ENCODE measurements around the gene APLNR.
A peak's percentile ranks its signal among the peaks of the same experiment; 100 is the strongest.

Gene APLNR

GRCh38 chr11:57233702-57234101 lies 3.3 kb downstream of the APLNR start:
- Histone ChIP-seq H3K9me3 (ENCODE audit: control insufficient read depth, low read length) (no peaks in the 10 kb centered on the region), H3K27ac (ENCODE audit: low read depth, low read length, severe bottlenecking) (no peak overlapping the region), H3K4me1 (ENCODE audit: control insufficient read depth, insufficient read depth, low read length, poor library complexity, severe bottlenecking) (peaks cover 47% of the 10 kb centered on the region), H3K4me3 (ENCODE audit: extremely low read depth, insufficient read depth, low read length, poor library complexity, severe bottlenecking) (peak overlapping the region; percentile 54), H3K36me3 (ENCODE audit: control insufficient read depth, insufficient read depth, low read length) (peaks cover 8% of the 10 kb centered on the region)
- 74 to 95% methylated on average over 3 to 5 of the region's 5 CpGs for WGBS, 2 experiments (ENCODE audit: insufficient coverage in 2 of 2)

DNA sequence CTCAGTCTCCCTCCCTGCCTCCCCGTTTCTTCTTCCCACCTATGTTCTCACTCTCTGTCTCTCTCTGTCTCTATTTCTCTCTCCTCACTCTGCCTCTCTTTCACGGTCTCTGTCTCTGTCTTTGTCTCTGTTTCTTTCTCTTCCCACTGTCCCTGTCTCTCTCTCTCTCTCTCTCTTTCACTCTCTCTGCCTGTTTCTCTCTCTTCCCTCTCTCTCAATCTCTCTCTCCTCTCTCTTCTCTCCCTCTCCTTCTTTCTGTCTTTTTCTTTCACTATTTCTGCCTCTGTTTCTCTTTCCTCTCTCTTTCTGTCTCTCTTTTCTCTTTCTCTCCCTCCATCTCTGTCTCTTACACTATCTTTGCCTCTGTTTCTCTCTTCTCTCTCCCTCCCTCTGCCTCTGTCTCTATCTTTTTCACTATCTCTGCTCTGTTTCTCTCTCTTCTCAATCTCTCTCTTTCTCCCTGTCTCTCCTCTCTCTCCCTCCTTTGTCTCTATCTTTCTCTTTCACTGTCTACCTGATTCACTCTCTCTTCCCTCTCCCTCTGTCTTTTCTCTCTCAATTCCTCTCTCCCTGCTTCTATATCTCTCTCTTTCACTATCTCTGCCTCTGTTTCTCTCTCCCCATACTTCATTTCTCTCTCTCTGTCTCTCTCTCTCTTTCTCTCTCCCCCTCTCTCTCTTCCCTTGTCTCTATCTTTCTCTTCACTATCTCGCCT lies 5.4 kb downstream of the APLNR start:
- Histone ChIP-seq H3K4me1 (ENCODE audit: control insufficient read depth, insufficient read depth, low read length, poor library complexity, severe bottlenecking) (peaks cover 37% of the 10 kb centered on the region), H3K9me3 (ENCODE audit: control insufficient read depth, low read length) (no peaks in the 10 kb centered on the region), H3K27ac (ENCODE audit: low read depth, low read length, severe bottlenecking) (peak overlapping the region; percentile 75), H3K4me3 (ENCODE audit: extremely low read depth, insufficient read depth, low read length, poor library complexity, severe bottlenecking) (peak overlapping the region; percentile 5), H3K36me3 (ENCODE audit: control insufficient read depth, insufficient read depth, low read length) (peaks cover 8% of the 10 kb centered on the region)
- 65 to 66% methylated on average over 2 to 3 of the region's 3 CpGs for WGBS, 2 experiments (ENCODE audit: insufficient coverage in 2 of 2)

GRCh38 chr11:57230791-57231538 lies 6.1 kb downstream of the APLNR start:
- Histone ChIP-seq H3K27ac (ENCODE audit: low read depth, low read length, severe bottlenecking) (peak overlapping the region; percentile 75), H3K4me3 (ENCODE audit: extremely low read depth, insufficient read depth, low read length, poor library complexity, severe bottlenecking) (no peak overlapping the region), H3K4me1 (ENCODE audit: control insufficient read depth, insufficient read depth, low read length, poor library complexity, severe bottlenecking) (peaks cover 35% of the 10 kb centered on the region), H3K36me3 (ENCODE audit: control insufficient read depth, insufficient read depth, low read length) (peaks cover 8% of the 10 kb centered on the region), H3K9me3 (ENCODE audit: control insufficient read depth, low read length) (no peaks in the 10 kb centered on the region)
- WGBS, 2 experiments (ENCODE audit: insufficient coverage in 2 of 2): 34 to 57% methylated on average over 10 to 14 of the region's 18 CpGs

DNA sequence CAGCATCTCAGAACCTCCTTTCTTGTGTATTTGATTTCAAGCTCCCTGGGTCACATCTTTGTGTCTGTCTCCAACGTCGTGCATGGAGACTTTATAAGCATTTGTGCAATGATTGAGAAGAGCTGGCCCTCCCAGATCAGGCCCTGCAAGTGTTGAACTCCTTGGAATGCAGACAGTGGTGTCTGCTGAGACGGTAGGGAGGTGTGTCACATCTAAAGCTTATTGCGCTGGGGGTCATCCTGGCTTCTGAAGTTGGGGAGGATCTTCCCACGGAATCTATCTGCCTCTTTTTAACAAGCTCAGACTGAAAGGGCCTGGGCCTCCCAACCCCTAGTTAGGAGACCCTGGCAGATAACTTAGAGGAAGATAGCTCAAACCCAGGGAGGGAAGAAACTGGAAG lies 6.7 kb downstream of the APLNR start:
- peaks cover 4% of the 10 kb centered on the region for H3K9me3 ChIP-seq (ENCODE audit: control insufficient read depth, low read length)
- H3K4me3 ChIP-seq (ENCODE audit: extremely low read depth, insufficient read depth, low read length, poor library complexity, severe bottlenecking): no peak overlapping the region
- WGBS, 2 experiments (ENCODE audit: insufficient coverage in 2 of 2): 20 to 90% methylated on average over 1 to 2 of the region's 5 CpGs
- H3K27ac ChIP-seq (ENCODE audit: low read depth, low read length, severe bottlenecking): peak overlapping the region; percentile 75
- H3K4me1 ChIP-seq (ENCODE audit: control insufficient read depth, insufficient read depth, low read length, poor library complexity, severe bottlenecking): peaks cover 35% of the 10 kb centered on the region
- H3K36me3 ChIP-seq (ENCODE audit: control insufficient read depth, insufficient read depth, low read length): peaks cover 8% of the 10 kb centered on the region

DNA sequence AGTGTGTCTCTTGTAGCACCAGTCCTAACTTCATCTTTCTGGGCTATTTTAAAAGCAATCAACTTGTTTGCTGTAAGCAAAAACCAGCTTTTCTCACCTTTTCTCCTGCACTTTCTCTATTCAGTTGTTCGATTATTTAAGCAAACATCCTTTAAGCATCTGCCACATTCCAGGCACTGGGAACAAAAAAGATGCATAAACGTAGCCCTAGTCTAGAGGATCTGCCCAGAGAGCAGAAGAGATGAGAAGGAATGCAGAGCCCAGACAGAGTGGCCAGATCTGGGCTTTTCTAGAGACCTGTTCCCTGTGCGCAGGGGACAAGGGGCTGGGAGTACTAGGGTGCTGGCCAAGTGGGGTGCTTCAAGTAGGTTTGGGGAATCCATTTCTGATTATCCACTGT lies 8.4 kb downstream of the APLNR start:
- Histone ChIP-seq H3K36me3 (ENCODE audit: control insufficient read depth, insufficient read depth, low read length) (no peaks in the 10 kb centered on the region), H3K4me1 (ENCODE audit: control insufficient read depth, insufficient read depth, low read length, poor library complexity, severe bottlenecking) (peaks cover 33% of the 10 kb centered on the region), H3K27ac (ENCODE audit: low read depth, low read length, severe bottlenecking) (no peak overlapping the region), H3K4me3 (ENCODE audit: extremely low read depth, insufficient read depth, low read length, poor library complexity, severe bottlenecking) (no peak overlapping the region), H3K9me3 (ENCODE audit: control insufficient read depth, low read length) (peaks cover 4% of the 10 kb centered on the region)
- 91% methylated on average over 1 of the region's 3 CpGs; no CpG with 5 or more reads in 1 of the 2 experiments for WGBS, 2 experiments (ENCODE audit: insufficient coverage in 2 of 2)

- H3K9me3 ChIP-seq (ENCODE audit: control insufficient read depth, low read length): peaks cover 4% of the 10 kb centered on the region
- H3K4me1 ChIP-seq (ENCODE audit: control insufficient read depth, insufficient read depth, low read length, poor library complexity, severe bottlenecking): peaks cover 43% of the 10 kb centered on the region
- no peak overlapping the region for H3K4me3 ChIP-seq (ENCODE audit: extremely low read depth, insufficient read depth, low read length, poor library complexity, severe bottlenecking)
- H3K36me3 ChIP-seq (ENCODE audit: control insufficient read depth, insufficient read depth, low read length): no peaks in the 10 kb centered on the region
- H3K27ac ChIP-seq (ENCODE audit: low read depth, low read length, severe bottlenecking): peak overlapping the region; percentile 58
Observed at GRCh38 chr11:57224537-57224936, 12.5 kb downstream of the APLNR start.

GRCh38 chr11:57224128-57224527 lies 12.9 kb downstream of the APLNR start:
- H3K4me3 ChIP-seq (ENCODE audit: extremely low read depth, insufficient read depth, low read length, poor library complexity, severe bottlenecking): no peak overlapping the region
- H3K36me3 ChIP-seq (ENCODE audit: control insufficient read depth, insufficient read depth, low read length): no peaks in the 10 kb centered on the region
- H3K9me3 ChIP-seq (ENCODE audit: control insufficient read depth, low read length): peaks cover 4% of the 10 kb centered on the region
- peaks cover 45% of the 10 kb centered on the region for H3K4me1 ChIP-seq (ENCODE audit: control insufficient read depth, insufficient read depth, low read length, poor library complexity, severe bottlenecking)
- peak overlapping the region; percentile 58 for H3K27ac ChIP-seq (ENCODE audit: low read depth, low read length, severe bottlenecking)
- WGBS, 2 experiments (ENCODE audit: insufficient coverage in 2 of 2): 63 to 88% methylated on average over 1 to 2 of the region's 2 CpGs

- Histone ChIP-seq H3K27ac (ENCODE audit: low read depth, low read length, severe bottlenecking) (peak overlapping the region; percentile 58), H3K4me3 (ENCODE audit: extremely low read depth, insufficient read depth, low read length, poor library complexity, severe bottlenecking) (no peak overlapping the region), H3K36me3 (ENCODE audit: control insufficient read depth, insufficient read depth, low read length) (no peaks in the 10 kb centered on the region), H3K4me1 (ENCODE audit: control insufficient read depth, insufficient read depth, low read length, poor library complexity, severe bottlenecking) (peaks cover 46% of the 10 kb centered on the region), H3K9me3 (ENCODE audit: control insufficient read depth, low read length) (peaks cover 4% of the 10 kb centered on the region)
- 95 to 100% methylated on average over 1 to 3 of the region's 3 CpGs for WGBS, 2 experiments (ENCODE audit: insufficient coverage in 2 of 2)
Observed at GRCh38 chr11:57223601-57224000, 13.4 kb downstream of the APLNR start.

- H3K9me3 ChIP-seq (ENCODE audit: control insufficient read depth, low read length): peaks cover 4% of the 10 kb centered on the region
- no peaks in the 10 kb centered on the region for H3K36me3 ChIP-seq (ENCODE audit: control insufficient read depth, insufficient read depth, low read length)
- peak overlapping the region; percentile 65 for H3K27ac ChIP-seq (ENCODE audit: low read depth, low read length, severe bottlenecking)
- peaks cover 48% of the 10 kb centered on the region for H3K4me1 ChIP-seq (ENCODE audit: control insufficient read depth, insufficient read depth, low read length, poor library complexity, severe bottlenecking)
- no peak overlapping the region for H3K4me3 ChIP-seq (ENCODE audit: extremely low read depth, insufficient read depth, low read length, poor library complexity, severe bottlenecking)
- 24 to 33% methylated on average over 1 of the region's 1 CpG for WGBS, 2 experiments (ENCODE audit: insufficient coverage in 2 of 2)
Observed at GRCh38 chr11:57222239-57222638, 14.8 kb downstream of the APLNR start.

DNA sequence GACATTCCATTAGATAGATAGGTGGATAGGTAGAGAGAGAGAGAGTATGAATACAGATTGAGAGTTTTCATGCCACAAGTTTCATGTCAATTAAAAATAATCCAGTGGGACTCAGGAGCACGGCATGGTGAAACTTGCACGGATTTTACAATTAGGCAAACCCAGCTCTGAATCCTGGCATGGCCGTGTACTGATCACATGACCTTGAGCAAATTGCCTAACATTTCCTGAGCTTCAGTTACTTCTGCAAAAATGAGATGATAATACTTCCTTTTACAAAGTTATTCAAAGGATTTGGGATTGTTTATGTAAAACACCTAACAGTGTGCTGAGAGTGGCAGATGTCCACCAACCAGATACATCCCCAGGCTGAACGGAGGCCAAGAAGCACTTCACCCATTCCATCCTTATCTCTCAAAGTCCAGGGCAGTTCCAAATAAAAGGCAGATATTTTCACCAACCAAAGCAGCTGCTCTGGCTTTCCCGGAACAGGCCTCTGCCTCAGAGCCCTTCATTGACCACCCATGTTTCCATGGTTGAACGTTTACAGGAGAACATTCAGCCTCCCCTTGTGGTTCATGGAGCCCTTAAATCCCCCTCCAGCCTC lies 17.9 kb downstream of the APLNR start:
- no peak overlapping the region for H3K4me3 ChIP-seq (ENCODE audit: extremely low read depth, insufficient read depth, low read length, poor library complexity, severe bottlenecking)
- H3K36me3 ChIP-seq (ENCODE audit: control insufficient read depth, insufficient read depth, low read length): no peaks in the 10 kb centered on the region
- peak overlapping the region; percentile 29 for H3K27ac ChIP-seq (ENCODE audit: low read depth, low read length, severe bottlenecking)
- H3K4me1 ChIP-seq (ENCODE audit: control insufficient read depth, insufficient read depth, low read length, poor library complexity, severe bottlenecking): peaks cover 55% of the 10 kb centered on the region
- H3K9me3 ChIP-seq (ENCODE audit: control insufficient read depth, low read length): no peaks in the 10 kb centered on the region
- WGBS, 2 experiments (ENCODE audit: insufficient coverage in 2 of 2): 90 to 95% methylated on average over 6 of the region's 6 CpGs
